Measurements from ENCODE around the gene ABCB1.

DNA sequence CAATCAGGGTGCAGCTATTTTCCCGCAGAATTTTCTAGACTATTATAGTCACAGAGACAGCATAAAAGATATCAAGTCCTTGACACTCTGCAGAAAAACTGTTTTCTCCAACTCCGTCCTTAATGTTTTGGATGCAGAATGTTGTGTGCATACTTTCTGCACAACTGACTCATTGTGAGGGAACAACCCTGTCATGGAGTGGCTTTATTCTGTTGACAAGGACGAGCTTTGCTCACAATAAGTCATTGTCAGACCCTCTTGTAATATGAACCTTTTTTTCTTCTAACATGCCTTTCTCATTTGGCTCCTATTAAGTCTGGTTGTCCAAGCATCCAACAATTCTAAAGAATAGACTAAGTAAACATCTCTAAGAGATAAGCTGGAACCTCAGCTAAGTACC lies 142.5 kb downstream of the ABCB1 start:
- no peak for TF ChIP-seq CTCF (IDR thresholded peaks at IDR 0.05 in 4 of 5, conservative IDR thresholded peaks at IDR 0.05 in 1 of 5)
- TF ChIP-seq POLR2A (IDR thresholded peaks at IDR 0.05), result no peak
